Choroid plexus epithelial cell (primary cell): ENCODE measurements around the gene SNX25.
"Not testable (repeated sequence)": the region's sequence is repeated elsewhere in the genome, so short reads cannot be mapped to it uniquely, and the experiment has no call there.

Experiments
- DNase-seq: peaks from one replicate; pipeline ENCODE4 v3.0.0-alpha.2; 2010; ENCODE audit warnings: low read depth
- H3K4me3 ChIP-seq: 2 replicates; pipeline ENCODE4 v1.5.1; 2011; ENCODE audit warnings: low read depth, mild to moderate bottlenecking, control low read depth, low read length, moderate library complexity
- CTCF ChIP-seq: conservative IDR thresholded peaks from 2 replicates; pipeline ENCODE4 v1.5.1; 2011; ENCODE audit warnings: low read depth, mild to moderate bottlenecking, control low read depth, inconsistent platforms, low read length, moderate library complexity

SNX25 gene

GRCh38 chr4:185196437-185196836 lies 13.0 kb upstream of the SNX25 start:
- TF ChIP-seq CTCF = no peak
- no peak for DNase-seq
- H3K4me3 ChIP-seq = no peak overlapping the region

- not testable (repeated sequence) for DNase-seq, H3K4me3 ChIP-seq
Observed at GRCh38 chr4:185198189-185198588, 11.2 kb upstream of the SNX25 start.

- H3K4me3 ChIP-seq = peak overlapping the region; percentile 69
- DNase-seq = peak; percentile 45
- no peak for TF ChIP-seq CTCF
Observed at GRCh38 chr4:185201977-185202962, 7.1 kb upstream of the SNX25 start.

GRCh38 chr4:185202984-185203485 lies 6.4 kb upstream of the SNX25 start:
- peak; percentile 19 for DNase-seq
- peak overlapping the region; percentile 69 for H3K4me3 ChIP-seq

GRCh38 chr4:185203486-185204237 lies 5.7 kb upstream of the SNX25 start, which contains the start of gene CFAP97:
TSS of gene CFAP97 (minus strand) at chr4:185204000. CDS start at chr4:185191196, 12,804 bp downstream.
- peak; percentile 94 for DNase-seq
- TF ChIP-seq CTCF = no peak
- peak within 1 kb of the TSS; percentile 69 for H3K4me3 ChIP-seq

More at GRCh38 chr4:185202984-185203485, 6.4 kb upstream of the SNX25 start:
- no peak for TF ChIP-seq CTCF

- peak; percentile 31 for DNase-seq
- peak; percentile 14 for TF ChIP-seq CTCF
Observed at GRCh38 chr4:185204238-185204910, 5.0 kb upstream of the SNX25 start.

GRCh38 chr4:185205073-185205472 lies 4.3 kb upstream of the SNX25 start:
- not testable (repeated sequence) for H3K4me3 ChIP-seq, DNase-seq

More at GRCh38 chr4:185204238-185204910, 5.0 kb upstream of the SNX25 start:
- peak overlapping the region; percentile 69 for H3K4me3 ChIP-seq
